Ishikawa (cell line): ENCODE measurements around the gene PPIG.

Experiments
- CEBPB ChIP-seq: IDR thresholded peaks from 2 replicates; pipeline ENCODE4 v1.6.1; 2012
- CREB1 ChIP-seq: IDR thresholded peaks from 2 replicates; pipeline ENCODE4 v1.6.1; 2012; ENCODE audit warnings: low read depth
- EGR1 ChIP-seq: IDR thresholded peaks from 2 replicates; pipeline ENCODE4 v1.6.1; 2012
- EP300 ChIP-seq: IDR thresholded peaks from 2 replicates; pipeline ENCODE4 v1.6.1; 2012; ENCODE audit warnings: borderline replicate concordance
- FOXM1 ChIP-seq: IDR thresholded peaks from 2 replicates; pipeline ENCODE4 v1.6.1; 2012; ENCODE audit warnings: low read depth, borderline replicate concordance
- NFIC ChIP-seq: IDR thresholded peaks from 2 replicates; pipeline ENCODE4 v1.6.1; 2012
- RAD21 ChIP-seq: IDR thresholded peaks from 2 replicates; pipeline ENCODE4 v1.6.1; 2012; ENCODE audit warnings: low read depth
- REST ChIP-seq: IDR thresholded peaks from 2 replicates; pipeline ENCODE4 v1.6.1; 2012; ENCODE audit warnings: low read depth, mild to moderate bottlenecking
- TAF1 ChIP-seq: IDR thresholded peaks from 2 replicates; pipeline ENCODE4 v1.6.1; 2012; ENCODE audit warnings: low read depth, mild to moderate bottlenecking
- TCF12 ChIP-seq: IDR thresholded peaks from 2 replicates; pipeline ENCODE4 v1.6.1; 2012; ENCODE audit warnings: low read depth
- TEAD4 ChIP-seq: IDR thresholded peaks from 2 replicates; pipeline ENCODE4 v1.6.1; 2012
- USF1 ChIP-seq: IDR thresholded peaks from 2 replicates; pipeline ENCODE4 v1.6.1; 2012
- YY1 ChIP-seq: IDR thresholded peaks from 2 replicates; pipeline ENCODE4 v1.6.1; 2012; ENCODE audit warnings: low read depth
- ZBTB7A ChIP-seq: IDR thresholded peaks from 2 replicates; pipeline ENCODE4 v1.6.1; 2012; ENCODE audit warnings: low read depth
- TF ChIP-seq, protein P1 (sequence below): IDR thresholded peaks from 2 replicates; pipeline ENCODE4 v1.6.1; 2012

PPIG gene

DNA sequence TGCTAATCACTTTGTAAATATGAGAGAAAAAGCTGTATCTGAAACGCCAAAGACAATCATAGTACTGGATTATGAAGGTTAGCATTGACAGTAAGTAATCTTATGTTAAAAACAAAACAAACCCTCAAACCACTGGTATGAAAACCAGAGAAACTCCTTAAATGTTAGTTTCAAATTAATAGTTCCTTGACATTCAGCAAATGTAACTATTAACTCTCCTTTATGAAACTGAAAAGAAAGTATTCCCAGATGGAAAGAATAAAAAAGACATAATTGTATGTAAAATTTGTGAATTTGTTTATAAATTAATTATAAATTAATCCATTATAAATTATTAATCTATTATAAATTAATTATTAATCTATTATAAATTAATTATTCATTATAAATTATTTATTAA lies 22.8 kb upstream of the PPIG start:
- TF ChIP-seq FOXM1 (no peak), TEAD4 (no peak), TCF12 (no peak), CEBPB (no peak), NFIC (no peak)

- no peak for TF ChIP-seq NFIC
- TF ChIP-seq RAD21, result no peak
- no peak for TF ChIP-seq FOXM1
- TF ChIP-seq YY1, result no peak
- no peak for TF ChIP-seq CREB1
- TF ChIP-seq USF1, result no peak
- TF ChIP-seq TCF12, result no peak
- TF ChIP-seq ZBTB7A, result no peak
- TF ChIP-seq REST, result no peak
- no peak for TF ChIP-seq TEAD4
- TF ChIP-seq EGR1, result no peak
- TF ChIP-seq, protein P1, sequence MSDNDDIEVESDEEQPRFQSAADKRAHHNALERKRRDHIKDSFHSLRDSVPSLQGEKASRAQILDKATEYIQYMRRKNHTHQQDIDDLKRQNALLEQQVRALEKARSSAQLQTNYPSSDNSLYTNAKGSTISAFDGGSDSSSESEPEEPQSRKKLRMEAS, result no peak
Measured at GRCh38 chr2:169562519-169562918, 21.6 kb upstream of the PPIG start.

- TF ChIP-seq YY1 (no peak), RAD21 (no peak), NFIC (no peak), EGR1 (no peak)
Measured at GRCh38 chr2:169565686-169566085, 18.5 kb upstream of the PPIG start.

DNA sequence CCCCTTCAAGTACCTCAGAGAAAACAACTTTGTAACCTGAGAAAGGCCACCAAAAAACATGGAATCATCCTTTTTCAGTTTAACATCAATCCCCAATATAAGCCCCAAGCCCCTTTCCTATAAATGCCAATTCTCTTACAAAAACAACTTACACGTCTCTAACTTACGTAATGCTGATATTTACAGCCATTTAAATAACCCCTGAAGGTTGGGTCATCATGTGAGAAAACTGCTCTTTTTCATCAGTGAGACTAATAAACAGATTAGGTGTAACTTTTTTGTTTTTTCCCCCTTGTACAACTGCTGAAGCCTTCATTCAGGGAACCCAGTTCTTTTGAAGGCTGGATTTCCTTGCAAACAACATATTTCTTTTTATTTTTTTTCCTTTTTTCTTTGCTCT lies 14.2 kb upstream of the PPIG start:
- TF ChIP-seq NFIC, result no peak
- no peak for TF ChIP-seq YY1
- no peak for TF ChIP-seq USF1
- no peak for TF ChIP-seq EP300
- no peak for TF ChIP-seq ZBTB7A
- TF ChIP-seq TEAD4, result no peak

- no peak for TF ChIP-seq RAD21
- no peak for TF ChIP-seq TCF12
- TF ChIP-seq REST, result no peak
- no peak for TF ChIP-seq EP300
- TF ChIP-seq TEAD4, result no peak
- no peak for TF ChIP-seq YY1
- TF ChIP-seq TAF1, result no peak
- no peak for TF ChIP-seq ZBTB7A
- TF ChIP-seq CREB1, result no peak
Measured at GRCh38 chr2:169571571-169571970, 12.6 kb upstream of the PPIG start.

- no peak for TF ChIP-seq TAF1
- TF ChIP-seq, protein P1, result no peak
- no peak for TF ChIP-seq NFIC
- no peak for TF ChIP-seq CEBPB
- TF ChIP-seq CREB1, result no peak
- TF ChIP-seq YY1, result no peak
- no peak for TF ChIP-seq USF1
- no peak for TF ChIP-seq ZBTB7A
- TF ChIP-seq EGR1, result no peak
- TF ChIP-seq RAD21, result no peak
- no peak for TF ChIP-seq REST
- no peak for TF ChIP-seq FOXM1
Measured at GRCh38 chr2:169572189-169572588, 12.0 kb upstream of the PPIG start.
